Stimulated activated naive CD4-positive, alpha-beta T cell treated with Interleukin-2 at 50 U/mL for 16 hours (primary cell): ENCODE data around the gene EVC.
"Not testable (repeated sequence)": the region's sequence is repeated elsewhere in the genome, so short reads cannot be mapped to it uniquely, and the experiment has no call there.

Experiments used
- DNase-seq: peaks from one replicate; lab custom pipeline; 2025; lab: John Stamatoyannopoulos, UW

The EVC gene

DNA sequence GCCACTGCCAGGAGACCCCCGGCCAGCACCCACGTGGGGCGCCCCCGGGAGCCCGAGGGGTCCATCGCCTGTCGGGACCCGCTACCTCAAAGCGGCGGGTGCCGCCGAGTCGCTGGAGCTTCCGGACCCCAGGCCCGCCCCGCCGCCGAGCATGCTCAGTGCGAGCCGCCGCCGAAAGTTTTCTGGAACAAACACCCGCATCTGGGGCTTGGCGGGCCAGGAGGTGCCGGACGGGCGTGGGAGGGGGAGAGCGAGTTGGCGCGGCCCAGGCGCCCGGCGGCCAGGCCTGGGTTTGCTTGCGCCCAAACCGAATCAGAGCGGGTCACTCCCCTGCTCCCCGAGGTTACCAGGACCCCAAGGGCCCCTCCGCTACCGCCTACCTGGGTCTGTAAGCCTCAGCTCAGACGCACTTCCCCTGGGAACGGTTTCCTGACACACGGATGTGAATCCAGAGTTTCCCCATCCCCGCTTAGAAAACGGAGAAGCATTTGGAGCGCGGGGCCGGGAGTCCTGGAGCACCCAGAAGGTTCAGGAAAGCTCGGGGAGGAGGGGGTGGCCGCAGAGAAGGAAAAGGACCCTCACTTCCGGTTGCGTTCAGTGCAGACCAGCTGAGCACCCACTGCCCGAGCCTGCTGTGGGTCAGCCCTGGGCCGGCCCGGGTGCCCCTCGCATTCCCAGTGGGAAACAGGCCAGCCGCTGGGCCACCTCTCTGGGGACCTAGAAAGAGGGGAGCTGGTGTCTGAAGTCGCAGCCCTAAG is 2.4 kb upstream of the EVC start, which contains the start of gene EVC2:
TSS of gene EVC2 (minus strand) at position 111 of the 758 bp plus-strand sequence. CDS start at position 65, 46 bp downstream.
- peak; percentile 34 for DNase-seq

DNA sequence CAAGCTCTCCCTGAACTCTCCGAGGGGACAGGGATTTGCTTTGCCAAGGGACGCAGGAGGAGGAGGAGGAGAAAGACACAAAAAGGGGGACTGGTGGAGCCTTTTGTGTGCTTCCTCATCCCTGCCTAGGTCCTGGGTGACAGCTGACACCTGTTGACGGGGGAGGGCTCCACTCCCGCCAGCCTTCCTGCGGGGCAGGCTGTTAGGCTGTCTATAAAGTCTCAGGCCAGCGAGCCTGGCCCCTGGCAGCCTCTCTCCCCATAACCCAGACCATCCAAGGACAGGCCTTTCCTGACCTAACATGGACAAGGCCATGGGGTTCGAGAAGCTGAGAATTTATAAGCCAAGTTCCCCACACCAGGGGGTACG is 1.8 kb upstream of the EVC start:
- no peak for DNase-seq

DNA sequence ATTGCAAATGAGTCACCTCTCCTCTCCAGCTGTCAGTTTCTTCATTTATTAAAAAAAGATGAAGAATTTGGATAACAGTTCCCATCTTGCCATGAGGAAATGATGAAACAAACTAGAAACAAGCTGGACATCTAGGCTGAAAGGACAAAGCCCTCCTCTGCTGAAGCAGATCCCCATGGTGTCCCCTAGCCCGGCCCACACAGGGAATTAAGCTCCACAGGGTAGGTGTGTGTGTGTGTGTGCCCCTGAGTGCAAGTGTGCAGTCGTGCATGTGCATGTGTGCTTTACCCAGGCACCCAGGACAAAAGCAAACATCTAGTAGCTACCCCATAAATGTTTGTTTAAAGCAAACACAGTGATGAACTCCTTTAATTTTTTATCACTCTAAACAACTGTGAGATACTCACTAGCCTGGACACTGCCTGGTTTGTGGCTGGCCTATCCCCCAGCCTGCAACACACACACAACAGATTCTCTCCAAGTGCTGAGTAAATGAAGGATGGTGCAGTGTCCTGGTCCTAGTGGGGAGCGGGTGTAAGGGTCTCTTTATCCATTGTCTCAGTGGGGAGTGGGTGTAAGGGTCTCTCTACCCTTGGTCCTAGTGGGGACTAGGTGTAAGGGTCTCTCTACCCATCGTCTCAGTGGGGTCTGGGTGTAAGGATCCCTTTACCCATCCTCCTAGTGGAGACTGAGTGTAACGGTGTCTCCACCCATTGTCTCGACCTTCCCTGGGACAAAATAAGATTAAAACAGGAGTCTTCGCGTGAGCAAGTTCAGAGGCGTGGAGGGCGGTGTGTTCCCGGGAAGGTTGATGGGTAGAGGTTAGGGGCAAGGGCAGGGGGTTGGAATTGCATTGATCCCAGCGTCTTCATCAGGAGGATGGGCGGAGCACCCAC is 688 bp upstream of the EVC start:
- DNase-seq, result no peak

DNA sequence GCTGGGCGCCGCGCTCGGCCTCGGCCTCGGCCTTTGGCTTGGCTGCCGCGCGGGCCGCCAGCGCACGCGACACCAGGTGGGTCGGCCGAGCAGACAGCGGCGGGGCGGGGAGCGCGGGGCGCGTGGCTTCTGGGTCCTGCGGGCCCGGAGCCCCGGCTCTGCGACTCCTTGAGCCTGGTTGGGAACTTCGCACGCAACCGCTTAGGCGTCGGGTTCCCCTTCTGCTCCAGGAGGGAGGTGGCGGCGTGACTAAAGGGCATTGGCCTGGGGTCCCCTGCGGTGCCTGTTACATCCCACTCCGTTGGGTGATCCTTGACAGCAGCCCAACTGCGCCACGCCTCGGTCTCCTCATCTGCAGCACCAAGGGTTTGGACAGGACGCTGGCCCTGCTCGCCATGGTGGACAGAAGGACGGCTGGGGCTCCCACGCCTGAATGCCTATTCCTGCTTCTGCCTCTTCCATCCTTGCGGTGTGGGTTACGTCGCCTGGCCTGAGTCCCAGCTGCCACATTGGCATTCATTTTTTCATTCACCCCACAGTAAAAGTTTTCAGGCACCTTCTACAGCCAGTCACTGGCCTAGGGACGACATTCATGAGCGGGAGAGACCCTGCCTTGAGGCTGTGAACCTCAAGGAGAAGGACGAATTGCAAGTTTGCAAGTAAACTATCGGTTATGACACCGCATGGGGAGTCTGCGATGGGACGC is 631 bp downstream of the EVC start:
- DNase-seq, result no peak

DNA sequence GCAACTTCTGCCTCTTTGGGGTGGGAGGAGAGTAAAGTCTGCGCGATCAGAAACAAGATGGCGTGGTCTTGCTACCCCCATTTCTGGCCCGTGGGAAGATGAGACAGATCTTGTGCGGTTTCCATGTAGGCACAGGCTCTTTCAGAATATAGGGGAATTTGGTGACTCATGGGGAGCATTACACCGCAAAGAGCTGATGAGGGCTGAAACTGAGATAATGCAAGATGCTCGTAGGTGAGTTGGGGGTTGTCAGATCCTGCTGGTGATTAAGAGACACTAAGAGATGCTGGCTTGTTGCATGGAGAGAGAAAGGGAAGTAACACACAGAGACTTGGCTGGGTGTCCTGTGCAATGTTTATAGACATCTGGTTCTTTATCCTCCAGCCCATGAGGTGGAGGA is 1.5 kb downstream of the EVC start:
- peak; percentile 50 for DNase-seq

DNA sequence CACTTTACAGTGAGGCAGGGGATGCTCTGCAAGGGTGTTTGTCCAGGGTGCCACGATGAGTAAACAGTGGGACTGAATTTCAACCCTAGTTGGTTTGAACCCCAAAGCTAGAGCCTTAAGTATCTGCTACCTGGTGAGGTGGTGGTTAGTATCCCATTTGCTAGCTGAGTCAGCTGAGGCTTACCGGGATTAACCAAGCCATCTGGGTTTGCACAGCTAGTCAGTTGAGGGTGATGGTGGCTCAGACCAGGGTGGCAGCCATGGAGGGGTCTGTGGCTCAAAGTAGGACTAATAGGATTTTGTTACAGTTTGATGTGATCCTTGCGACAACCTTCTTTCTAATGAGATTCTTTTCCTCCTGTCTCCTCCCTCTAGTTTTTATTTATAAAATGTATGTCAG is 1.9 kb downstream of the EVC start:
- no peak for DNase-seq

DNA sequence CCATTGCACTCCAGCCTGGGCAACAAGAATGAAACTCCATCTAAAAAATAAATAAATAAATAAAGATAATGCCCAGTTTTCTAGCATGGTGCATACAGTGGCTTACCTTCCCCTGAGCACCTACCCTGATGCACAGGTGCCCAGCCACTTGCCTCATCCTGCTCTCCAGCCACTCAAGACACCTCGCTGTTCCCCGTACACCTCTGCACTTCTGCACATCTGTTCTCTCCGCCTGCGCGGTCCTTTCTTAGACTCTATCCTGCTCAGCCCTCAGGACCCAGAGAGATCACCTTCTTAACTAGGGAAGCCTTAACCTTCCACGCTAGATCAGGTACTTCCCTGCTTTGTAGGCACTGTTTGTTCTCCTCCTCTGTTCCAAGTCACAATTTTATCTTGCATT is 2.9 kb downstream of the EVC start:
- no peak for DNase-seq

DNA sequence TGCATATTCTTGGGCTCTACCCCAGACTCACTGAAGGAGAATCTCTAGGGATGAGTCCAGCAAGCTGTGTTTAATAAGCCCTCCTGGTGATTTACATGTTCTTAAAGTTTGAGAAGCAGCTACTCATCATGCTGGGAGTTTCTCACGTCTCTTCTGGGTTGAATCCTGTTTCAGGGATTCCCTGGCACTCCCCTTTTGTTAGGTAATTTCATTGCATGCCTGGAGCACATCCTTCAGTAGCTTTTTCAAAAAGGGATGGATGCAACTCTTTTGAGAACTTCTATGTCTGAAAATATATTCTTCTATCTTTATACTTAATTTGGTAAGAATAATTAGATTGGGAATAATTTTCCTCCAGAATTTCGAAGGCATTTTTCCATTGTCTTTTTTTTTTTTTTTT is 4.4 kb downstream of the EVC start:
- no peak for DNase-seq

DNA sequence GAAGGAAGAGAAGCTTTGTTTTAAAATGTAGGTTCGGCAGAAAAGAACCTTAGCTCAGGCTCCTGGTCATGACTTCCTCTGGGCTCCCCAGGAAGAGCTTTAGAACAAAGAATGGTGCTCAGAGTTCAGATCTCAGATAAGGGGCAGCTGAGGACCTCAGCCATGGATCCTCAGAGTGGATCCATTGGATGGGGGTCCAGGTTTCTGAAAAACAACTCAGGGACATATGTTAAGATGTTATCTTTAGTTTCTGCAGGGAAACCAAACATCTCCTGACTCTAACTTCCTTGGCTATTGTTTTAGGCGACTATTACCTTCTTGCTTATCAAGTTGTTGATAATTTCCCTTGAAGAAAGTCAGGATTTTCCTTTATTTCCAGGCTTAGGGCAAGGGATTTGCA is 5.4 kb downstream of the EVC start:
- no peak for DNase-seq

DNA sequence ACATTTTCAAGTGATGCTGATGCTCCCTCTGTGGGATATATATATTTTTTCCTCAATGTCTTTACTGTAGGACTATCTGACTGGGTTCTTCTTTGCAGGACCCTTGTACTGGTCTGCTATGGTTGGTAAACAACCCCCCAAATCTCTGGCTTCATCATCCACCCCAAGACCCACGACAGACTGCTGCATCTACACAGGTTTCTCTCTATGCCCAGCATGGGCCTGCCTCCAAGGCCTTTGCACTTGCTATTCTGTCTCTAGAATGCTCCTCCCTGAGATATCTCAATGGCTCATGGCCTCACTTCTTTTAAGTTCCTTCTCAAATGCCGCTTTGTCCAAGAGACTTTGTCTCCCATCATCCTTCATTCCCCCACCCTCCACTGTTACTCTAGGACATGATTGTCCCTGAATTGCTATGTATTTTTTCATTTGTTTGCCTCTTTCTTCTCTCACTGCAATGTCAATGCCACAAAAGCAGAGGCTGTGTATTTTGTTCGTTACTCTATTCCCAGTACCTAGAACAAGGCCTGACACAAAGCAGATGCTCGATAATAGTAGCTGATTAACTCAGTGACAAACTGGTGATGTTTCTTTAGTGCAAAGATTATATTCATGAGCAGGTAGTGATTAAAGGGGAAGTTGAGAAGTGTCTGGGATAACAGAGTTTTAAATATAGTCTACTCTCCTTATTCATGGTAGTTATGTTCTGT is 6.6 kb downstream of the EVC start:
- no peak for DNase-seq

DNA sequence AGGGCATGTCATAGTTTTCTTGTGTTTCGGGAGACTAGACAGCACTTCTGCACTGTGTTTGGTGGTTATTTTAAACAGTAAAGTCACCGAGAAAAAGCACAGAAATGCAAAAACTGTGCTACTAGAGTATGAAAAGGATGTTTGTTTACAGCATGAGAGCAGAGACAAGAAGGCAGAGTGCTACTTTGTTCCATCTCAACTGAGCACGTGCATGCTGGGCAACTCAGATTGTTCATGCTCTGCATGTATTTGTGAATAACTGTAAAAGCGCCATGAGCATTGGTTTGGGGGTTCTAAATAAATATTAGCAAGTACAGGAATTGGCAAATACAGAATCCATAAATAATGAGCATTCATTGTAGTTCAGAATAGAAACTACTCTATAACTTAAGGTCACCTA is 7.4 kb downstream of the EVC start:
- DNase-seq, result no peak

DNA sequence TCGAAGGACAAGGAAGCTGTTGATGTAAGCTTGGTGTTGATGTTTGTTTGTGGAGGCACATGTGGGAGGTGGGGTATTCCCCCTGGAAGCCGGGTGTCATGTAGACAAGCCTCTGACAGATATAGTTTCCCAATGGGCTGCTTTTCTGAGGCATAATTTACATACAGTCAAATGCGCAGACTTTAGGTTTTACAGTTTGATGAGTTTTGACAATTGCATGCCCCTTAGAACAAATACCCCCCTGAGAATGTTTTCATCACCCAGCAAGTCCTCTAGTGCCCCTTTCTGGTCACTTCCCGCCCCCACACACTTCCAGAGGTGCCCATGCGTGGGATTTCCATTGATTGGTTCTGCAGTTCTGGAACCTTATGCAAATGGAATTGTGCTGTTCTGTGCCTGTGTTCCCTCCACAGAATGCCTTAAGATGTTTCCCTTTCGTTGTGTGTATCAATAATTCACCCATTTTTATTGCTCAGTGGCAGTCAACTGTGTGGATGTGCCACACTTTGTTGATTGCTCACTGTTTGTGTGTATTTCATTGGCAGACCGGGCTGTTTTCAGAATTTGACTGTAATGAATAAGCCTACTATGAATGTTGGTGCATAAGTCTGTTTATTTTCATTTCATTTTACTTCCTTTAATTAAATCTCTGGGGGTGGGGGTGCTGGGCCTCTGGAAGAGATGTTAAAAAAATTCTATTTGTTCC is 8.5 kb downstream of the EVC start:
- no peak for DNase-seq

DNA sequence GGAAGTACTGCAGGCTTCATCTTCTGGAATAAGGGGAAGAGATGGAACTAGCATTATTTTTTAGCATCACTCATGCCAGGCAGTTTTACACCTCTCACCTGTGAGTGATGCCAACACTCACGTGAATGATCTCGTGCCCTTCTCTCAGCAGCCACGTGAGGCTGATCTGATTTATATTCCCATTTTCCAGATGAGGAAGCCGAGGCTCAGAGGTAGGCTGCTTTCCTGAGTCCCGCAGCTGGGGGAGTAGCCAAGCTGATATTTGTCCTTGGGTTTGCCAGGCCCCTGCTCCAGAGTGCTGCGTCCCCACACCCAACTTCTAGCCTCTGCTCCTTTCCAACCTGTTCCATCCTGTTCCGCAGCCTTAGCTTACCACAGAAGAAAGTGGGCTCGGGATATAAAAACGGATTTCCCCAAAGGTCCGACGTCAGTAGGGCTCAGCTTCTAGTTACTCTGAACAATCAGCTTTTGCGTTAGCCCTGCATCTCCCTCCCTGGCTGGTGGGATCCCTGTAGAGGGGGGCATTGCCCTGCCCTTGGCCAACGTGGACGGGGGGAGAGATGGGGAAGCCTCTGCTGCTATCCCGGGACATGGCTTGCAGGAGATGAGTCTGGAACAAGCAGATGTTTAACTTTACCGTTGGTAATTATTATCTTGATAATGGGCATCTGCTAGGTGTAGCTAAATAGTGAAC is 9.3 kb downstream of the EVC start:
- DNase-seq, result no peak

DNA sequence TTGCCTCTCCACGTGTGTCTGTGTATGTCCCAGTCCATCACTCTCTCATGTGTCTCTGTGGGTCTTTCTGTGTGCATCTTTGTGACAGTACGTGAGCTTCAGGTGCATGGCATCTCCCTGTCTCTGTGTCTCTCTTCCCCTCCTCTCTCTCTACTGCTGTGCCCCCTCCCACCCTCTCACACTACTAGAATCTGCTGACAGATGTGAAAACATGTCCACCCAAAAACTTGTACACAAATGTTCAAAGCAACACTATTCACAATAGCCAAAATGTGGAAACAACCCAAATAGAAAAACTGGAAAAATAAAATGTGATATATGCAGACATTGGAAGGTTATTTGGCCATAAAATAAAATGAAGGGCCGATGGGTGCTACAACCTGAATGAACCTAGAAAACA is 10.0 kb downstream of the EVC start:
- DNase-seq, result no peak

DNA sequence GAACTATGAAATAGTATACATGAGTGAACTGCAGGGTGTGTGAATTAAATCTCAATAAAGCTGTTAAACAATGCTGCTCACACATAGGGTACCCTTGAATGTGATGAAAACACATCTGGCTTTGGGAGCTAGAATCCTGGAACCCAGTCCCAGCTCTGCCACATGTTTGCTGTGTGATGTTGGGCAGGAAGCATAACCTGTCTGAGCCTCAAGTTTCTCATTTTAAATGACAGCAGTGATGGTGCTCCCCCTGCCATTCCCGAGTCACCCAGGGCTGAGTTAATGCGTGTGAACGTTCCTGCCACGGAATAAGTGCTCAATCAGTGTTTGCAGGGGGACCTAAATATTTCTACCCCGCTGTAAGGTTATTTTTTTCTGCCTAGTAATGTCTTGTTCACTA is 10.9 kb downstream of the EVC start:
- DNase-seq, result no peak

DNA sequence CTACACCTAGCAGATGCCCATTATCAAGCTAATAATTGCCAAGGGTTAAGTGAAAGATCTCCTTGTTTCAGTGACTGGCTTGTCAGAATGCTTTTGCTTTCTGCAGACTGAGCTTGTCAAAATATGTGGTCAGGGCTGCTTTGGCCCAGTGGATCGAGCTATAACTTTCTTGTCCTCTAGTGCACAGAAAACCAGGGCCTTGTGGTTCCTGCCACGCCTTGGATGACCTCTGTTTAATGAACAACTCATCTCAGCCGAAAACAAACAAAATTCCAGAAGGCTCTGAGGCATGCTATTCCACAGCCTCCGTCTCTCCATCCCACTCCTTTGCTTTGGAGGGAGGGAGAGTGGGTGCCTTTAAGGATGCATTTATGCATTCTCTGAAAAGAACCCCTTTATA is 11.3 kb downstream of the EVC start:
- no peak for DNase-seq

DNA sequence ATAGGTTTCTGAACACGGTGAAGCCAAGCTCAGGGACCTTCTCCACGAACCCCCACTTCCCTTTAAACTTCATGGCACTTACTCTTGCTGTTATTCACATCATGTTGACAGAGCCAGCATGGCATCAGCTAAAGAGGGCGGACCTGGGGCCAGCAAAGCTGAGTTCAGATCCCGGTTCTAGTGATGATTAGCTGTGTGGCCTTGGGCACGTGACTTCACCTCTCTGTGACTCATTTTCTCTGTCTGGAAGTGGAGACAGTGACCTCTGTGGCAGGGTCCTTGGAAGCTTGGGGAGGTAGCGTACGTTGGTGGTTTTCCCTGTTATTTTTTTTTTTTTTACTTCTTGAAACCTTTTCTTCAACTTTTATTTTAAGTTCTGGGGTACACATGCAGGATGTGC is 13.4 kb downstream of the EVC start:
- no peak for DNase-seq

DNA sequence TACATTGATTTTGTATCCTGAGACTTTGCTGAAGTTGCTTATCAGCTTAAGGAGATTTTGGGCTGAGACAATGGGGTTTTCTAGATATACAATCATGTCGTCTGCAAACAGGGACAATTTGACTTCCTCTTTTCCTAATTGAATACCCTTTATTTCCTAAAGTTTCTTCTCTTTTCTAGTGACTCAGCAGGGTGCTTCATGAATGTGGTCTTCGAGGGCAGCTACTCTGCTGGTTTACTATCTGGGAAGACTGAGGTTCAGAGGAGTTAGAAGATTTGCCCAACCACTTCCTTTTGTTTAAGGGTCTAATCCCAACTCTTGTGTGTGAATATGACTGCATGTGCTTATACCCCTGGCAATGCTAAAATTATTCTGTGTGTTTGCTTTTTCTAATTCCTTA is 17.4 kb downstream of the EVC start:
- DNase-seq, result not testable (repeated sequence)

DNA sequence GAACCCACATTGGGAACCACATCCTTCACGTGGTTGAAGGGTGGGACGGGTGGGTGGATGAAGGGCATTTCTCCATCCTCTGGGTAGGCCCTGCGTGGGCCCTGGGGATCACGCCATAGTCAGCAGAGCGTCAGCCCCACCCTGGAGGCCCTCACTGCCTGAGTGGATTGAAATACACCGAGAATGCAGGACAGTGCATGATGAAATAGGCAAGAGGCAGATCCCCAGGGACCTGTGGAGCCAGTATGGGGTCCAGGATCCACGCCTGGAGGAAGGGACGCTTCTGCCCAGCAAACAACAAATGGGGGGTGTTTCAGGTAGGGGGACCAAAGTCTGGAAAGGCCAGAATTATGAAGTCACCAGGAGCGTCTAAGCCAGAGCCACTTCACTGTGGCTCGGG is 19.4 kb downstream of the EVC start:
- no peak for DNase-seq

DNA sequence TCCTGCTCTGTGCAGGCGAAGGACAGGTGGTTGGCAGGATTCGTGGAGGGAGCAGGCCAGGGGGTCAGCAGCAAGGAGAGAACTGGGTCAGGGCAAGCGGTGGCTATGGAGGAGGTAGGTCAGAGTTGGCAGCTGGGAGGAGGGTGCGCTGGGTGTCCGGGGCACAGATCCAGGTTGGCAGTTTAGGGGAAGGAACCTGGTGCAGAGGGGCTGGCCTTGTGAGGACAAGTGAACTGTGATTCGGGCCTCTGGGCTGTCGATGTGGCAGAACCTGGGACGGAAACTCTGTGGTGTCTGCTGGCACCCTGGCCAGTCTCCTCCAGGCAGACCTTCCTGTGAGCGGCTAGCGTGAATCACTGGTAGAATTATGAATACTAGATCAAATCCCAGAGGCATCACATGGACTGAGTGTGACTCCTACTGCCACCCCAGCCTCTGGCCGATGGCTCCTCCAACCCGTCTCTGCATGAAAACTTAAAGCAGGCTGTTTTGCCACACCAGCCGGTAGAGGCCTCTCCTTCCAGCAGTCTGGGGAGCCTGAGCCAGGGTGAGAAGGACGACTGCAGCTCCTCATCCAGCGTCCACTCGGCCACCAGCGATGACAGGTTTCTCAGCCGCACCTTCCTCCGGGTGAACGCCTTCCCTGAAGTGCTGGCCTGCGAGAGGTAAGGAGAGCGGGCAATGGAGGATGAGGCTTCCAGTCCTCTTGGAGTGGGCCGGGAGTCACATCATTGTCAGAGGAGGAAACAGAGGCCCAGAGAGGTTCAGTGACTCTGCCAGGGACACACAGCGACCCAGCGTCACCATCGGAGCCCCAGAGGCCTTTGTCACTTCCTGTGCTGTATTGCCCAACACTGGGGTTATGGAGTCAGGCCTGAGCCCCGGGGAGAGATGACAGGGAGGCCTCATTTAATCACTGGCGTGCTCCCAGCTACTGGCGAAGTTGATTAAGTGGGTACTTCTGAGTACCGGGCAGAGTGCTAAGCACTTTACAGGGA is 20.3 kb downstream of the EVC start:
- DNase-seq, result no peak
